ACHN (cell line): Measurements from ENCODE around the gene GSN.

Experiments used
- DNase-seq: peaks from one replicate; pipeline ENCODE4 v3.0.0-alpha.2; 2015
- in situ Hi-C: cut with HindIII; loops from 2 replicates; pipeline ENCODE4 v1.10.0; 2017; ENCODE audit warnings: low sequenced_read_pairs, low pct_ligation_motif_present, low pct_unique_long_range_greater_than_20kb

The GSN gene

DNA sequence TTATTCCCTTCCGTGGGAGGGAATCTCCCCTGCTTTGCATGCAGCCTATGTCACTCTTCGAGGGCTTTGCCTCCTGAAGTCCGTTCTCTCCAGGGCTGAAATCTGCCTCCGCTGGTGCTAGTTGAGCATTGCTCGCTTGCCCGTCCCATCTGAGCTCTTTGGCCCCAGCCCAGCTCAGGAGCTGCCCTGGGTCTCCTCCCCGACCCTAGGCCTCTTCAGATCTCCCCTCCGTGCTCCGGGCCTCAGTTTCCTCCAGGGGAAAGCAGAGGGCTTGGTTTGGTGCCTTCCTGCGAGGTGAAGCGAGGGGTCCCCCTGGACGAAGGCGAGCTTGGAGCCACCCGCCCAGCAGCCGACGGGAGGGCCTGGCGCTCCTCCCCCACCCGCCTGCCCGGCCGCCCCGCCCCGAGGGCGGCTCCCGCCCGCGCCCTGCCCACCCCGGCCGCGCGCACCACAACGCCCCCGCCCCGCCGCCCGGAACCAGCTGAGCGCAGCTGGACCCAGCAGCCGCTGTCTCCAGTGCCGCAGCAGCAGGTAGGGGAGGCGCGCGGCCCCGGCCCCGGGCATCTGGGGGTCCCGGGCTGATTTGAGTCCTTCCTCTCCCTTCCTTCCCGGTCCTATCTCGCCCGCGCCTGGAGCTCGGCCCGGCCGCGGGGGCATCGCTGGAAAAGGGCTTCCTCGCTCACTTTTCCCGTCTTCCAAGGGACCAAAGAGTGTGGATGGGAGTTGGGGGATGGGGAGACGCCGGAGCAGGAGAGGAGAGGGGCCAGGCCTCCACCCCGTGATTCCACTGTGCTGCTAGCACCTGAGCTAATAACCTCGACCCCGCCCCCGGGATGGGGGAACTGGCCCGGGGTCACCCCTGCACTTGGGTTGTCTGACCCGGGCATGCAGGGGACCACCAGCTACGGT is at the start of gene GSN:
Gene GSN (plus strand): TSS at position 474 of the 909 bp plus-strand sequence. CDS start 33,810 bp downstream, outside the sequence.
- peak; percentile 68 for DNase-seq
- in situ Hi-C loops = no loop called here

DNA sequence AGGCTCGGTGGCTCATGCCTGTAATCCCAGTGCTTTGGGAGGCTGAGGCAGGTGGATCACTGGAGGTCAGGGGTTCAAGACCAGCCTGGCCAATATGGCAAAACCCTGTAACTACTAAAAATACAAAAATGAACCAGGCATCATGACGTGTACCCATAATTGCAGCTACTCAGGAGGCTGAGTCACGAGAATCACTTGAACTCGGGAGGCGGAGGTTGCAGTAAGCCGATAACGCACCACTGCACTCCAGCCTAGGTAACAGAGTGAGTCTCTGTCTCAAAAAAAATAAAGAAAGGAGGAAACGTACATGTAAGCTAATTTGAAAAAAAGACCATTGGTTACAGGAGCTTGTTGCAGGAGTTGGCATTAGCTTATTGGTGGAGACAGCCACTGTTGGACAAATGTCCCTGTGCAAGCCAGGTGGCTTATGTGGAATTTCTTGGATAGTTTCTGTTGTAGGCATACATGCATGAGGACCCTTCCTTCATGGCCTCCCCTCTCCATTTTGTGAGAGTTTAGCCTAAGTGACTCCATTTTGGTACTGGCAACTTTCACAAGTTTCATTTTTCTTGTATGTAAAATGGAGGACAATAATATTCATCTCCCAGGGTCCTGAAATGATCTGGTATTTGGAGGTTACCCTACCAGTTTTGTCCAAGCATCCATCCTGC is 49.5 kb upstream of the GSN start:
- in situ Hi-C loops = no loop called here
- DNase-seq = no peak

DNA sequence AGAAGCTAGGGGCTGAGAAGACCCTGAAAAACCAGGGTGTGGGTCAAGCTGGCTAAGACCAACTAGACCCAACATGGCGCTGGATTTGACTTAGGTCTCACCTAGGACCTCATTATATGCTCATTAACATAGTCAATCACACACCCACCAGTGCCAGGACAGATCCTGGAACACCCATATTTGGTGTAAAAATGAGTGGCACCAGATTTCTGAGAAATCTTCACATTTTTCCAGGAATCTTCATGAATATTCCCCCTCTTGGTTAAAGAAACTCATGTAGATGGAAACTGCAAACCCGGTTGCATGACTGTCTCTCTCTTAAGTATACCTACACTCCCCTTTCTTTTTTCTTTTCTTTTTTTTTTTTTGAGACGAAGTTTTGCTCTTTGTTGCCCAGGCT is 48.4 kb upstream of the GSN start:
- in situ Hi-C loops = no loop called here
- DNase-seq = no peak

DNA sequence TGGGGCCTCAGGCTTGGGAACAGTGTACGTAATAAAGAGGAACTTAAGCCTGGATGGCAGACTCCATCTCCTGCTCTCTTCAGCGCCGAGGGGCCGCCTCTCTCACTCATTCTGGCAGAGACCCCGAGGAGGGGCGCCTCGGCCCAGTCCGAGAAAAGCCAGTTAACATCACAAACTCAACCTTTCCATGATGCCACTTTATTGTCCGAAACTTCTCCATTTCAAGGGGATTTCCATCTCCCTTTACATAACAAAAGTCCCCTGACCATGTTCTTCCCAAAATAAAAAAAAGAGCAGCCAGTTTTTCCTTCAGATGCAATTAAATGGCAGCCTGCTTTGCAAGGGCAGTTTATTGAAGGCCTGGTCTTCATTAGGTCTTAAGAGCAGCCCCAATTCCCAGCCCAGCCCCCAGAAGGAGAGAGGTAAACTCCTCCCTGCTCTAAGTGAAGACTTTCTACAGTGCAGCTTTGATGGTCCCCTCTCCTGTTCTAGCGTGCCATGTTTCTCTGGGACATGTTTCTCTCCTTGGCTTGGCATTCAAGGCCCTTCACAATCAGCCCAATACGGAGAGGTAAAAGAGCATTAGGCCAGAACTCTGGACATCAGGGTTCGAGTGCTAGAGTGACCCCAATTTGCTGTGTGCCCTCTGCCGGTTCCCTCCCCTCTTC is 46.8 kb upstream of the GSN start:
- DNase-seq = no peak
- in situ Hi-C loops = no loop called here

DNA sequence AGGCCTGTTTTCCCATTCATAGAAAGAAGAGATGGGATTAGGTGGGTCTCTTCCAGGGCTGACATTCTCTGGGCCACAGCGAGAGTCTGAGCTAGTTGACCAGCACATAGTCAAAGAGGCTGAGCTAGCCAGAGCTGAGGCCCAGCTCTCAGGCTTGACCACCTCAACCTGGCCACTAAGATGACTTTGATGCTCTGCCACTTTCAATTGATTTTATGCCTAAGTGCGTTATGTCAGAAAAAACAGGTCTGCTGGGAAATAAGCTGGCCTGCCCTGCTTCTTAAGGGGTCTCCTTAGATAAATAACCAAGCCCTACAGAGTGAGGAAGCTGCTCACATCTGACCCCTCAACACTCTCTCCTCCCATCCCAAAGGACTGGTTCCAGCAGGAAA is 46.3 kb upstream of the GSN start:
- no peak for DNase-seq
- in situ Hi-C loops = no loop called here

DNA sequence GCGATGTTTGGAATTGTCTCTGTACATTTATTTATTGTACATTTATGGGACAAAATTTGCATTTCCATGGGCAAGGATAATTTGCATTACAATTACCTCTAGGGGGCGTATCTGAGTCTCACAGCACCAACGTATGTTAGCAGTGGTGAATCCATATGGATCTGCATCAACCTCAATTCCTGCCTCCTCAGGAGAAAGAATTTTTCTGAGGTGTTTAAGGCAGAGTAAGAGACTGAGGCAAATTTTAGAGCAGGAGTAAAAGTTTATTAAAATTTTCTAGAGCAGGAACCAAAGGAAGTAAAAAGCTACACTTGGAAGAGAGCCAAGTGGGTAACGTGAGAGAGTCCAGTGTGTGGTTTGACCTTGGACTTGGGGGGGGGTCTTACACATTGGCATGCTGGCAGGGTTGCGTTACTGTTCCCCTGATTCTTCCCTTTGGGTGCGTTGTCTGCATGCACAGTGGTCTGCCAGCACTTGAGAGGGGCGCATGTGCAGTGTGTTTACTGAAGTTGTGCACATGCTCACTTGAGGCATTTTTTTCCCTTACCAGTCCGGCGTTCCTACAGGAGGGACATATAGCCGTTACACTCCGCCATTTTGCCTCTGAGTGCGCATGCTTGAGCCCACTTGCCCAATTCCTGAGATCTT is 45.3 kb upstream of the GSN start:
- DNase-seq = peak; percentile 55
- in situ Hi-C loops = no loop called here

DNA sequence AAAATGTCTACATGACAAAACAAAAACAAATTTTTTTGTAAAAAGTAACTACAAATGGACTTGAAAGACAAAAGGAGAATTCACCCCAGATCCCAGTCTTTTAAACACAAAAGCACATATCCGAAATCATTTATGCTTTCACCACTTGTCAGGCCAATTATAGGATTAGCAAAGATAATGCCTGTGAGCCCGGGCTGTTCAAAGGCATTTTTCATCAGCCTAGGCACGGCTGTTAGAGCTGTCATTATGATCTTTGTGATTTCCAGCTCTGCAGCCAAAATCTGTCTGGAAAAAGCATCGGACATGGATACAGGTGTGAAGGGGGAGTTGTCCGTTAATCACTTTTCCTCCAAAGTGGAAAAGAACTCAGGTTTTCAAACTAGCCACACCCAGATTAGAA is 42.7 kb upstream of the GSN start:
- in situ Hi-C loops = no loop called here
- DNase-seq = no peak

DNA sequence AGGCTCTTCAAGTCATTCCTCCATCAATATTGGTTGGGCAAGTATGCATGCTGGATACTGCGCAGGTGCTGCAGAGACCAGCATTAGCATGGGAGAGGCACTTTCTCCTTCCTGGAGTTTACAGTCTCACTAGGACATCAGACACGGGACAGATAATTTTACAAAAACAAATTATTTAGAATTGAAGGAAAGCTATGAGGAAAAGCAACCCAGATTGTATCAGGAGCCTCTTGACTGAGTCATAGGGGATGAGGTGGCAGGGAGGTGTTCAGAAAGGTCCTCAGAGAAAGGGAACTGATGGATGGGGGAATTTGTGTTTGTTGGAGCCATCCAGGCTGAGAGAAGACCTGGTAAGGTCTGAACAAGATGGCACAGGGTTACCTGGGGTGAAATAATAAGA is 41.8 kb upstream of the GSN start:
- in situ Hi-C loops = no loop called here
- DNase-seq = no peak

DNA sequence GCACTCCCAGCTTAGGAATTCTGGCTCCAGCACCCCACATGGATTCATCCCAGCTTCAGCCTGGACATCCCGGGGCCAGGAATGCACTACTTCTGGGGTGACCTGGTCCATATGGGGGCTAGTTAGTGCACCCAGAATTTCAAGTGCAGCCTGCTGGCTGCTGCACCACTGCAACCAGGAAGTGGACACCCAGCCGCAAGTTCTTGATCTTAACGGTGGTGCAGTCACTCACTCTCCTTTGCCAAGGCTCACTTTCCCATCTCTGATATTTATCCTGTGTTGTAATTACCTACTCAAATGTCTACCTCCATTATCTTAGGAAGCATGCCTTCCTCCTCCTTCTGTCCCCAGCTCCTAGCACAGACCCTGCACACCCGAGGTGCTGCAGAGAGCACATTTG is 40.1 kb upstream of the GSN start:
- DNase-seq = no peak
- in situ Hi-C loops = no loop called here

DNA sequence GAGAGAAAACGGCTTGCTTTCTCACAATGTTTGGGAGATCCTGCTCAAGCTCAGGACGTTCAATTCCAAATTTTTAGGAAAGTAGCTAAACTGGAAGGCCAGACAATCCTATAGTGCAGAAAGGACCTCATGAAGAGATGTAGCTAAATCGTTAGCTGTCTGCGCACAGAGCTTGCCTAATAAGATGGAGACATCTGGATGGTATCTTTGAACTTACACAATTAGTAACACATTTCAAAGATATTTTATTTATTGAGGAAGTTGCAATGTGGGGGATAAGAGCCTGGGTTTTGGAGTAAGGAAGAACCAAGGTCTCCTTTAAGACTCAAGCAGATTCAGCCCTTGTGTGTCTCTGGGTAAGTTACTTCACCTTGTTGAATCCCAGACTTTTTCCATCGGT is 37.7 kb upstream of the GSN start:
- no peak for DNase-seq
- in situ Hi-C loops = no loop called here

DNA sequence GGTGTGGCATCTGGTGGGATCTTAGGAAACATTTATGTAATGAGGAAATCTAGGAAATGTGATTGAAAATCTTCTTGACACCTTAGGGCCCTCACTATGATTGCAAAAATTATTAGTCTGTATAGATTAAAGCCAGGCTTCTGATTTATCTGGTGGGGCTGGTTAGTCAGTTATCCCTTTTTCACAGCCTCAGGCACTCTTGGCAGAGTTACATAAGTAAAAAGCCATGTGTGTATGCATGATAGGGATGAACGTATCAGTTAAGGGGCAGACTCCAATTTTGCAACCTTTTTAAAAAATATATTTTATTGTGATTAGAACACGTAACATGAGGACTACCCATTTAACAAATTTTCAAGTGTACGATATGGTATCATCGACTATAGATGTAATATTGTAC is 35.7 kb upstream of the GSN start:
- no peak for DNase-seq
- in situ Hi-C loops = no loop called here

DNA sequence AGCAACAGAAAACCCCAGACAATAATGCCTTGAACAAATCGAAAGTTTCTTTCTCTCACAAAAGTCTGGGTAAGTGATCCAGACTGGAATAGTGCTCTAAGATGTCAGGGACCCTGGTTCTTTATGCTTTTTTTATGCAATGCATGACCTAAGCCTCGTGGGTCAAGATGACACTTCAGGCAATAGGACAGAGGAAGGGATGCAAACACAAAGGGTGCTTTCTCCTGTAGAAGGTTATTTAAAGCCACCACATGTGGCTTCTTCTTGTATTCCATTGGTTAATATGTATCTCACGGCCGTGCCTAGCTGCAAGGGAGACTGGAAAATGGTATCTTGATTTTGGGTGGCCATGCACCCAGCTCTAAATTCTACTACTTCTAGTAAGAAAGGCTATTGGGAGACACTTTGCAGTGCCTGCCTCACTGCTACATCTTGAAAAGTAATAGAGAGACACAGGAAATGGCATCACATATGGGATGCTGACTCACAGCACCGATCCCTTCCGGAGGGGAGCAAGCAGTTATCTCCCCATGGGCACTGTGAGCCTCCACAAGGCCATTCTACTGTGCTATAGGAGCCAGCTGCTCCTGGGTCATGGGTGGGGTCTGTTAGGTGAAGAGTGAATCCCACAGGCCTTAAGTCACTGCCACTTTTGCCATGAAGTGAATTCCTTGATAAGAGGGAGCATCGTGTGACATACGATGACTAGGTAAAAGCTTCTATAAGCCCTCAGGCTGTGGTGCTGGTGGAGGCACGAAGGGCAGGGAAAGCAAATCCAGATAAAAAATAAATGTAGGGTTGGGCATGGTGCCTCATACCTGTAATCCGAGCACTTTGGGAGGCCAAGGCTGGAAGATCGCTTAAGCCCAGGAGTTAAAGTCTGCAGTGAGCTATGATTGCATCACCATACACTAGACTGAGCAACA is 33.8 kb upstream of the GSN start:
- in situ Hi-C loops = no loop called here
- no peak for DNase-seq

DNA sequence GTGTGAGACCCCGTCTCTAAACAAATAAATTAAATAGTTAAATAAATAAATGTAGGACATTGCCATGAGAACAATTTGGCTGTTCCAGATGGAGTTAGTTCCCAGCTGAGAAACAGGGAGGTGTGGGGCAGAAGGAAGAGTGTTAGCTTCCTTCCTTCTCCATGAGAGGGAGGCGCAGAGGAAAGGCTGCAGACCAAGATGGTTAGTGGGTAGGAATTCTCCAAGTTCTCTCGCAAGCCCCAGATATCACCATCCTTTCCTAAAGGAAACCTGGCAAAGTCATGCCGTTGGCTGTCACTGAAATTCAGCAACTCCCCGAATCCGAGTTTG is 33.2 kb upstream of the GSN start:
- in situ Hi-C loops = no loop called here
- no peak for DNase-seq

DNA sequence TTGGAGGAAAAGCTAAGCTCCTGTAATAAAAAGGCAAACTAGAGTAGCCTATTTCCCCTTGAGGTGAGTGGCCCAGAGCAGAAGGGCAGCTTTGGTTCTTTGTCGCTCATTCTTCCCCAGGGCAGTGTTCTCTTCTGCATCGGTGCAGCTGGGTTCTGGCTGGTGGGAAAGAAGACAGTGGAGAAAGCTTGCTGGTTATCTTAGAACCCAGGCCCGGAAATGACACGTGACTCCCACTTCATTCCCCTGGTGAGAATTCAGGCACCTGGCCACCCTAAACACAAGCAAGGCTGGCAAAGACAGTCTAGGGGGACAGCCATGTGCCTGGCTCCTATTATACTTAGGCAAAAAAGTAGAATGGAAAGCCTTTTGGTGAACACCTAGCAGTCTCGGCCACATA is 32.5 kb upstream of the GSN start:
- no peak for DNase-seq
- in situ Hi-C loops = no loop called here

DNA sequence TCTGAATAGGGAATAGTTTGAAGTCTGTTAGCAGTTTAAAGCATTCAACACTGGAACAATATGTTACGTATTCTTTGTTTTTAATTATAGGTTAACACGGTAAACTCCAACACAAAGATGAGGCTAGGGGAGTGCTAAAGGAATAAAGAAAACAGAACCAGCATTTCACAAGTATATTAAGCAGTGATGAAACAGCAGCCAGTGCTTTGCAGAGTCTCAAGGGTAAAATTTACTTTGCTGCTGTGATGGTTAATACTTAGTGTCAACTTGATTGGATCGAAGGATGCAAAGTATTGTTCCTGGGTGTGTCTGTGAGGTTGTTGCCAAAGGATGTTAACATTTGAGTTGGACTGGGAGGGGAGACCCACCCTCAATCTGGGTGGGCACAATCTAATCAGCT is 30.0 kb upstream of the GSN start:
- in situ Hi-C loops = no loop called here
- DNase-seq = no peak

DNA sequence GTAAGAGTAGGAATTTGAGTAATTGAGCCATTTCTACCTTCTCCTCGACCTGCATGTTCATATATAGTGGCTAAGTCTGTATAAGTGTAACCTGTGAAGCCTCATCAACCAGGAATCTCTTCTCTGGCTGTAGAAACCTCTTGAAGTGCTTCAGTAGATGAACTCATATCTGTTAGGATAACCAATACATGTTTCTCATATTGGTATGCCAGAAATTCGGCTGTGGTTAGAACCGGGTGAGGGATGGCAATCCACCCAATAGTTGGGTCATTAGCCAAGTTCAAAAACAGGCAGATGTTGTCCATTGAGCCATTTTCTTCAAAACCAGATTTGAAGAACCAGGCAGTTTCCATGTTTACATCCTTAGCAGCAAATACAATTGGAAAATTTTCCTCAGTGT is 28.9 kb upstream of the GSN start:
- DNase-seq = no peak
- in situ Hi-C loops = no loop called here

DNA sequence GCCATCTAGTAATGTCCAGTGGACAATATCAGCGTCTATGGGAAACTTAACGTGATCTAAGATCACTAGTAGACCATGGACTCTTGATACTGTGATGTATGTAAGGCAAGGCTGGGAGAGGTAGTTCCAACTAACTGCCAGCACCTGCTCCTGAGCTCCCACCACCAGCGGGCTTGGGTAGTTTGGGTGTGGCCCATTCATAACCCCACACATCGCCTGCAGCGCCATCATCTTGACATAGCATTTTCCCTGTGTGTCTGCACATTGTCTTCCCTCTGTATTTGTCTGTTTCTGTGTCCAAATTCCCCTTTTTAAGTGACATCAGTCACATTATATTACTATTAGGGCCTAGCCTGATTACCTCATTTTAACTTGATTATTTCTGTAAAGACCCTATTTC is 28.1 kb upstream of the GSN start:
- in situ Hi-C loops = no loop called here
- no peak for DNase-seq

DNA sequence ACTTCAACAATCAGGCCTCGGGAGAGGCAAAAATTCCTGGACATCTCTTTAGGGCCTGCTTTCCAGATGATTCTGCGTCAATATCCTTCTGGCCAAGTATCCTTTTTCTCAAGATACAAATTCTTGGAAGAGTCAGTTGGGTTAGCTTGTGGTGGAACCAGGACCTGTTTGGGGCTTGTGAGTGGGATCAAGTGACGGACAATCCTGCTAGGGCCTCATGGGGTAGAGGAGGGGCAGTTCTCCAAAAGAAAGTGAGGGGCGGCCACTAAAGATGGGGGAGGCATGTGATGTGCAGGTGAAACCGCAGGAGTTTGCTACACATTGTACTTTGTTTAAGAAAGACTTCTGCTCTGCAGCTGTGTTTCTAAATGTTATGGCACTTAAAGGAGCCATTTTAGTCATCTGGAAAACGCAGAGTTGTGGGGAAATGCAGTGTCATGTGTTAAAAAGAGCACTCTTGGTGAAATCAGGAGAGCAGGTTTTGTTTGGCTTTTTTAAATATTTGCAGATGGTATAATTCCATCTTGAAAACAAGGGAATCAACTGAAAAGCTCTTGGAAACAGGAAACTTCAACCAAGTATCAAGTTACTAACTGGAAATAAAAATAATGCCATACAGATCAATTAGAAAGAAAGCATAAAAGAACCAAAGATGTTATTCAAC is 27.4 kb upstream of the GSN start:
- in situ Hi-C loops = no loop called here
- DNase-seq = no peak
